ENCODE data around the gene NSUN3.
"Not testable (repeated sequence)": the region's sequence is repeated elsewhere in the genome, so short reads cannot be mapped to it uniquely, and the experiment has no call there.

Gene NSUN3

DNA sequence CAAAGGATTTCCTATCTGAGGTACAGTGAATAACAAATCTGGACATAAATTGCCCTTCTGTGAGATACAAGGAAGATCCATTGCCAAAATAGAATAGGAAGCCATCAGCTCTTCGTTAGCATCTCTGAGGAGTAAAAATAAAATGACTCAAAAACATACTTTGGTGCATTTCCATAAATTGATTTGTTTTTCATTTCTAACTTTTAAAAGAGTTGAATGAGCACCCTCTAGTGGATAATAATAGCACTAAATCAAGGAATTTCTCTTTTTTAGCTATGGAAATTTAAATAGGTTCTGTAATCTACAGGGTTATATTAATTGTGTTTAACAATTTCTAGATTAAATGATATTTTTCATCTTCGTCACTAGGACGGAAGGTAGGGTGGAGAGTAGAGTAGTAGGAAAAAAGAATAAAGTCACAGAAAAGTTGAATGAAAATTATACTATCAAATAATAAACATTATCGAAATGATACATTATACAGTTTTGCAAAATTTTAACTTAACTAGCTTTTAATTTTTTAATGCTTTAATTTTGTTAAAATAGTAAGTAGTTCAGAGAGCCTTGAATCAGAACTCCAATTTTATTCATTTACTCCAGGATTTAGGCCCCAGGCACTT, 6.4 kb downstream of the NSUN3 start:
- no peak for DNase-seq (ENCODE audit: low spot score)

DNA sequence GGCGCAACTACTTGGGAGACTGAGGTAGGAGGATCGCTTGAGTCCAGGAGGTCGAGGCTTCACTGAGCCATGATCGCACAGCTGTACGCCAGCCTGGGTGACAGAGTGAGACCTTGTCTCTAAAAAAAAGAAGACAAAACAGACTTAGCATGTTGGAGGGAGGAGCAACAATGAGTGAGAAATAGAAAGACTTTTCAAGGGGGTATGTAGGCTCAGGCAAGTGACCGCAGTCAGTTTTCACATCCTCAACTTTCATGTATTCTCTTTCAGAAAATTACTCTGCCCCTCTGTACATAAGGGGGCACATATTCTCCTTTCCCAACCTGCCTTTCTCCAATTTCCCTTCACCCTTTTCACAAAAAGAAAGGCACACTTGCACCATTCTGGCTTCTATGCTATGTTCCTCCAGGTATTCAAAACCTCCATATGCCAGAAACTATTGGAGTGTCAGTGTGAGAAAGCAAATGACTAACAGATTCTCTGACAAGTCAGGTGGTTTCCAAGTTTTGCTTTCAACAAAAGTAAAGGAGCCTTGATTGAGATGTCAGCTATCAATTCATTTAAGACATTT, 7.6 kb downstream of the NSUN3 start:
- no peak for DNase-seq (ENCODE audit: low spot score)

DNA sequence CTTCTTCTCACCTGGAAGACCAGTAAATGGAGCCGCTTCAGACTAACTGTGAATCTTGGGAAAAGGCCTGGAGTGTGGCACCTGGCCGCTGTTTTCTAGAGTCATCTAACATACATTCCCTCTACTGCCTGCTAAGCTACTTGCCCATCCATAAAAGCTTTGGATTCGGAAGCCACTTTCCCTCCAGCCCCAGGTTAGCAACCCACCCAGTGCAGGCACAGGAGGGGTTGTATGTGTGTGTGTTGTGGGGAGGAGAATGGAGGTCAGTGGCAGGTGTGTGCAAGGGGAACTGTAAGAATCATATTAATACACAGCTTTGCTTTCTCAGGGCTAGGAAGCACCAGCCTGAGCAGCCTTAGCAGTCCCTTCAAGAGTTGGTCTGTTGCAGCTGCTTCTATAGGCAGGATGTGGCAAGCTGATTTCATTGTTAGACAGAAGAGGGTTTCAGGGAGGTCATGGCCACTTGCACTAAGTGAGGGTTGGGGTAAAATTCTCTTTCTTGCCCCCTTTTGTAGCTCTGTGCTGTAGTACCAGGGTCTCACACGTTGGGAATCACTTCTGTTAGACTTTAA, 8.9 kb downstream of the NSUN3 start:
- no peak for DNase-seq (ENCODE audit: low spot score)

DNA sequence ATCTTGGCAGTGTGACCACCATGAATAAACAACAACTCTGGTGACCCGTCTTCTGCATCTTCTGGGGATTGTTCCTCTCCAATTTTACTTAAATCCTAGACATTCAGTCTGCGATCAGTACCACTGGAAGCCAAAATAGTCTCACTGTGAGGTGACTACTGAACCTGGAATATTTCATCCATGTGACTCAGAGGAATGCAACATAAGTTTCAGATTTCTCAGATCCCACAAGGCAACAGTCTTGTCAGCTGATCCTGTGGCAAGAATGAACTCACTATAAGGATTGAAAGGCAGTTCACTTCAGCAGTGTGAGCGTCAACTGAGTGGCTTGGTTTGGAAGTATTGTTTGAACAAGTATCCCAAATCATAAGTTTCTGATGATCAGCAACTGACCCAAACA, 13.2 kb downstream of the NSUN3 start:
- DNase-seq (ENCODE audit: low spot score), result no peak

DNA sequence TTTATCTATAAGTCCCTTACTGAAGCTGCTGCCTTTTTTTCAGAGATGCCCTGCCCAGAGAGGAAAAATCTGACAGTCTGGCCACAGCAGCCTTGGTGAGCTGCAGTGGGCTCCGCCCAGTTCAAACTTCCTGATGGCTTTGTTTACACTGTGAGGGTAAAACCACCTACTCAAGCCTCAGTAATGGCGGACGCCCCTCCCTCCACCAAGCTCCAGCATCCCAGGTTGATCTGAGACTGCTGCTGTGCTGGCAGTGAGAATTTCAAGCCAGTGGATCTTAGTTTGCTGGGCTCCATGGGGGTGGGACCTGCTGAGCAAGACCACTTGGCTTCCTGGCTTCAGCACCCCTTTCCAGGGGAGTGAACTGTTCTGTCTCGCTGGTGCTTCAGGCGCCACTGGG, 17.7 kb downstream of the NSUN3 start:
- not testable (repeated sequence) for DNase-seq (ENCODE audit: low spot score)

DNA sequence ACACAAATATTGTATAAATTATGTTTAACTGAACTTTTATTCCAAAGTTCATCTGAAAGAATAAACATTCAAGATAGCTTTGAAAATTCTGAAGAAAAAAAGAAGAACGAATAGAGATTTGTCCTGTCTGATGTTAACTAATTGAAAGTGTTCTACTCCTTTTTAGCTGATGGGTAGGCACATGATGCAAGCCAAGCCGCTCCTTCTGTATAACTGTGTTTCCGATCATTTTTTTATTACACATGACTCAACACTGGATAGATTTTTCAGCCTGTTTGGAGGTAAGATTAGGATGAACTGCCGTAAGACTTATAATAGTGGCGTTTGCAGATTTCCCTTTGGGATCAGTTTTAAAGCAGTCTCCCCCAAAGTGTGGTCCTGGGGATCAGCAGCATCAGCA, 19.0 kb downstream of the NSUN3 start:
- DNase-seq (ENCODE audit: low spot score), result no peak

DNA sequence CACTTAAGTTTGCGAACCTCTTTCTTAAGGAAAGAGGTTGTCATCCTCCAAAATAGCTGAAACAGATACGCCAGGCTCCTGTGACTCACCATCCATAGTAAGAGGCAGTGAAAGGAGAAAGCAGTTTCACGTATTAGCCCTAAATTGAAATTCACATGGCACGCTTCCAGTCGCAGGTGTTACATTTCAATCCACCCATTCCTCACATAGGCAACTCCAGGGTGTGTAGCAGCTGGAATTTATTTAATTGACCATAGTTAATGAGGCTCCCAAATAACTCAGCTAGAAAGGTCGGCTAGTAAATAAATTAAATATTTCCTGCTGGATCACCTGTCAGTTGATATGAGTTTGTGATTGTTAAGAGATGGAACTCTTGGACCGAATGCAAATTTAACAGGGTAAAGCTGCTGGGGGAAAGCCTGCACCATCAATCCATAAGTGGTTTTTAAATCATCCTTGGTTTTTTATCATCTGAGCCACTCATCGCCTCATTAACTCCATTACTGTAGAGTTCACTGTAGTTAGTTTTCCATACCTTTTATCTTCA, 19.6 kb downstream of the NSUN3 start:
- no peak for DNase-seq (ENCODE audit: low spot score)

DNA sequence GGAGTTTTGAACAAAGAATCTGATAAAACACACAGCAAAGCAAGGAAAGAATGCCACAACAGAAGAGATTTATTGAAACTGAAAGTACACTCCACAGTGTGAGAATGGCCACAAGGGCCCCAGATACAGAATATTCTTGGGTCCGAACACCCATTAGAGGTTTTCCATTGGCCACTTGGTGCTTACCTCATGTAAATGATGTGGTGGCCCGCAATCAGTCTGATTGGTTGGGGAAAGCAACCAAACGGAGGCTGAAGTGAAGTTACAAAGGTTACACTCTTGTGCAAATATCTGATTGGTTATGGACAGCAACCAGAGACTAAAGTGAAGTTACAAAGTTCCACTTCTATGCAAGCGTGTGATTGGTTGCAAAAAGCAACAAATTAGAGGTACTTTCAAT, 20.4 kb downstream of the NSUN3 start:
- no peak for DNase-seq (ENCODE audit: low spot score)

DNA sequence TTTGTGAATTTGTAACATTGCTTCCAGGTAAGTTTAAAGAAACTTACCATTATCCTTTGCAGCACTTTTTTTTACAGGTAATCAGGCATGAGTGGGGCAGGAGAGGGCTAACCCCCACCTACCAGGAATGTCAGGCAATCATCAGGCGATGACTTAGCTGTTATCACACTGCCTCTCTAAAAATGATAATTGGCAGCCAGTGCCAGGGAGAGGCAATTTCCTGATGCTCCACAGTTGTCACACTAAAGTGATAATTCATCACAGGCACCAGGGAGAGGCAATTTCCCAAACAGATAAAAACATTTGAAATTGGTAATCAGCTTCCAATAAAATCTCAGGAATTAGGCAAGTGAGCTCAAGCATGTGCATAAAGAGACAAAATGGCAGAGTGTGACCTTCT, 26.3 kb downstream of the NSUN3 start:
- no peak for DNase-seq (ENCODE audit: low spot score)

DNA sequence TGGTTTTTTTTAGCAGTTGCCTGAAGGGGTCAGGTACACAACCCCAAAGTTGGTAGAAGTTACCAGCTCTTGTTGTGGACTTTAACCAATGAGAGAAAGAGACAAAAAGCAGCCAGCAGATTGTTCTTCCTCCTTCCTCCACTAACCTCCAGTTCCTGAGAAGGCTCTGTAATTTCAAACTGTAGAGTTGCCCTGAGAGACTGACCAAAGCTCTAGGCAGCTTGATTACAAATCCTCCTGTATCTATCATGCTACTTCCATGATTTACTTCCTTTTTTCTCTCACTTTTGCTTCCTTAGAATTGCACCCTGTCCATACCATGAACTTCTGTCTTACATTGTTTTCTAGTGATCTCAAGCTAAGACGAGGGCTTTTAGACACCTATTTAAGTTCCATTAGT, 29.2 kb downstream of the NSUN3 start:
- no peak for DNase-seq (ENCODE audit: low spot score)

DNA sequence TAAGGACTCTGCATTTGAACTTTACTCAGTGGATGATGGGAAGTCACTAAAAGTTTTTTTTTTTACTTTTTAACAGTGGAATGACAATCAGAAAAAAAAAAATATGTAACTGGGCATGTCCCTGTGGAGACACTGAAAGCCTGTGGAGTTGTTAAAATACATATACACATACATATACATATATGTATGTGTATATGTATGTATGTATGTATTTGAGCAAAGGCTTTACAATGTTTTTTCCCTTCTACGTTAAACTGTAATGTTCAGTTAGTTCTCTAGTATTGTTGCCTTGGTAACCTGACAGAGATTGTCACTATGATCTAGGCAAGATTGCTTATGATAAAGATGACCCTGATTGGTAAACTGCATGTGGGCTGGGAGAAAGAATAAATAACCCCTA, 30.3 kb downstream of the NSUN3 start:
- DNase-seq (ENCODE audit: low spot score), result no peak

DNA sequence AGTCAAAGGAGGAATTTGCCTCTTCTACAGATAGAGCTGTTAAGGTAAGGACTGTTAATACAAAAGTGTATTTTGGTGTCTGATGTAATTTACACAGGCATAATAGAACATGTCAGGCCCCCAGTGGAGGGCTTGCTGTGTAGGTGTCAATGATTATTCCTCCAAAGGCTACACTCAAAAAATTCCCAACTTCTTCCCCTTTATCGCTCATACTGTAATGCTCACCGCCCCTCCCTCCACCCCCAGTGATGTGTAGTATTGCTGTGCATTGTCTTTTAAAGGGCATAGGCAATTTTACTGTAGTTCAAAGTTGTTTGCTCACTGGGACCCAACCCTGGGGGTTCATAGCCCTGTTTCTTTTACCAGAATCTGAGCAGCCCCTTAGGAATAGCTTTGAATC, 32.2 kb downstream of the NSUN3 start:
- no peak for DNase-seq (ENCODE audit: low spot score)

DNA sequence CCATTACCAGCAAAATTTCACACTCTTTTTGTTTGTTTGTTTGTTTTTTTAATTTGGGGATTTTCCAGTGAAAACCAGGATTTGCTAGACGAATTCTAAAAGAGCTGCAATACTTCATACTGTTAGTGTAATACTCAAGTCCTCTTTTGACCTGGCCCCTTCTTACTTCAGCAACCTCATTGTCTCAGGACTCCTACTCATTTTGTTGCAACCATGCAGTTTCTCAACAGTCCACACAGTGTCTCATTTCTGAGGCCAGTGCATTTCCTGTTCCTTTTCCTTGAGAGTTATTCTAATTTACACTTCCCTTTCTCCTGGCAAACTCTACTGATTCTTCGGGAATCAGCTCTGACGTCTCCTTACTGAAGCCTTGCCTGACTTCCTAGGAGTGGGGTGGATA, 35.6 kb downstream of the NSUN3 start:
- DNase-seq (ENCODE audit: low spot score), result no peak

DNA sequence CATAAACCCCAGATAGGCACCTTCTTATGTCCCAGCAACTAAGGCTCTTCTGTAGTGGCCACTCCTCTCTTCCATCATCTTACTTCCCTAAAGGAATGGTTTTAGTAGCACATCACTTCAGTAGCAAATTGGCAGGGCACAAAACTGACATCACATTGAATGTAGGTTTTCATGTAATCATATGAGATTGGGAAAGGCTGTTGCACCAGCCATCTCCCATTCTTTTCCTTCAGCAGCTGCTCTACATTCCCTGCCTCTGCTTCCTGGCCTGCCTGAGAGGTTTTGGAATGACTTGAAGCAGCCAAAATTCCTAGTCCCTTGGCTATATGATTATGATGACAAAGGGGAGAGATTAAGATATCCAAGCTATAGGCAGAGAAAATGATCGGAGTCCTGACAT, 36.5 kb downstream of the NSUN3 start:
- DNase-seq (ENCODE audit: low spot score), result no peak

DNA sequence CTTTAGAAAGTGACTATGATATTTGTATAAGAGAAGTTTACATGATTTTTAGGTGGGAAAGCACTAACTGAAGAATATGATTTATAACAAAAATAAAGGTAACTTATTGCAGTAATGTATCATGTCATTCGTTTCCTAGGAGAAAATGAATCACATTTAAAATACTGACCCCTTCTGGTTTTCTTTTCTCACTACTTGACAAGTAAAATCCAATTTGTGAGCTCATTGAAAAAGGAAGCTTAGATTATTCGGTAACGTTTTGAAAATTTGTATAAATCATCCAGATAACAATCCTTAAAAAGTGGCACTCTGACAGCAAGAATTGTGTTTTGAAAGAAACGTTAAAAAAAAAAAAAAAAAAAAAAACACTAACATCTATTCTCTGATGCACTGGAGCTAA, 39.0 kb downstream of the NSUN3 start:
- DNase-seq (ENCODE audit: low spot score), result no peak

DNA sequence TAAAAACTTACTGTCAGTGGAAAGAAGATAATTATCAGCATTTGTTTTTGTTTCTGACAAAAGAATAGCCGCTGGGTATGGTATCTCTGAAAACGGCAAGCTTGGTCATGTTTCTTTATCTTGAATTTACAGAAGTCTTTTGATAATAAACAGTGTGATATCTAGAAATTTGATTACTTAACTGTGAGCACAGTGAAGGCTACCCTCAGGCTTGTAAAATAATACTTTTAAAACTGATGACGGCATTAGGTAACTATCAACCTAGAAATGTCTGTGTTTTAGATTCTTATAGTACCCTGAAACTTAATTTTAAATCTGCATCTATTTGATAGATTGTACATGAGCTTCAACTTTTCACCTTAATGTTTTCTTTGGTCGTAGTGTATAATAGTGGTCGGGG, 43.4 kb downstream of the NSUN3 start:
- no peak for DNase-seq (ENCODE audit: low spot score)

DNA sequence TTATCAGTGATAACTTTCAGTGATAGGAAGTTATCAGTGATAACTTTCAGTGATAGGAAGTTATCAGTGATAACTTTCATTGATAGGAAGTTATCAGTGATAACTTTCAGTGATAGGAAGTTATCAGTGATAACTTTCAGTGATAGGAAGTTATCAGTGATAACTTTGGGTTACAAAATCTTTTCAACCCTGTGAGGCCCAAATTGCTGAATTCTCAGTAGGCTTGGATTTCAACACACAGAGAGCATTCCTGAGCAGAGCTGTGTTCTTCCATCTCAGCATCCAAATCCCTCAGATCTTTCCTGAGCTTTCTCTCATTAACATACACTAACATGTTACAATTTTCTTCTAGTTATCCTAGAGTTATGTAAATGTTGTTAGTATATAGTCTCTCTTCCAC, 47.4 kb downstream of the NSUN3 start:
- not testable (repeated sequence) for DNase-seq (ENCODE audit: low spot score)

DNA sequence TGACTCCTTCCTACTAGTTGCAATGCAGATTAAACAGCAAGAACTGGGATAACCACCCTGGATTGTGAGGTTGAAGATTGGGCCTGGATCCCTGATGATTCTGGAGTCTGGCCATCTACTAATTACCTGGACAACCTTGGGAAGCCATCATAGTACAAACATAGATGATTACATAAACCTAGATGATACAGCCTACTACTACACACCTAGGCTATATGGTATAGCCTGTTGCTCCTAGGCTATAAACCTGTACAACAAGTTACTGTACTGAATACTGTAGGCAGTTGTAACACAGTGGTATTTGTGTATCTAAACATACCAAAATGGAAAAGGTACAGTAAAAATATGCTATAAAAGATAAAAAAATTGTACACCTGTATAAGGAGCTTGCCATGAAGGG, 48.0 kb downstream of the NSUN3 start:
- DNase-seq (ENCODE audit: low spot score), result no peak

DNA sequence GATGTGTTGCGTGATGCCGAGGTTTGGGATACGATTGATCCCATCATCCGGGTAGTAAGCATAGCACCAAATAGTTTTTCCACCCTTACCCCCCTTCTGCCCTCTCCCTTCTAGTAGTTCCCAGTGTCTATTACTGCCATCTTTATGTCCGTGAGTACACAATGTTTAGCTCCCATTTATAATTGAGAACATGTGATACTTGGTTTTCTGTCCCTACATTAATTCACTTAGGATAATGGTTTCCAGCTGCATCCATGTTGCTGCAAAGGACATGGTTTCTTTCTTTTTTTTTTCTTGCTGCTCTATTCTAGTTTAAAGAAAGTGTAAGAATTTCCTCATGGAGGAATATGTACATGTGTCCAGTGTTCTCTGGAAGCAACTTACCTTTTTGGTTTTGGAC, 51.8 kb downstream of the NSUN3 start:
- DNase-seq (ENCODE audit: low spot score), result no peak

DNA sequence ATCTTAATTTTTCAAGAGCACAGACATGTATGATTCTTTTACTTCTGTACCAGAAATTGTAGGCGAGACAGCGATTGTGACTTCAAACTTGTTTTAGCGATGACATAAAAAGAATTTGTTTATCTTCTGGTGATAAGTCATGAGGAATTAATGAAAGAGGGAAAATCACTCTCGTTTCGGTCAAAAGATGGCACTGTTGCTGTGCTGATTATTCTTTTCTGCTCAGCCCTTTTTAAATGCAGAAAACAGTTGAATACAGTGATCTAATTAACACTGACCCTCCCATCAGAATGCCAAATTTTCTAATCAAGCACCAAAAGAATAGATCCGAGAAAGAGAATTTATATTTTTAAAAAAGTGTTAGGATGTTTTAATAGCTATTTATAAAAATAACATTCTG, 52.6 kb downstream of the NSUN3 start:
- DNase-seq (ENCODE audit: low spot score), result peak; percentile 25

DNA sequence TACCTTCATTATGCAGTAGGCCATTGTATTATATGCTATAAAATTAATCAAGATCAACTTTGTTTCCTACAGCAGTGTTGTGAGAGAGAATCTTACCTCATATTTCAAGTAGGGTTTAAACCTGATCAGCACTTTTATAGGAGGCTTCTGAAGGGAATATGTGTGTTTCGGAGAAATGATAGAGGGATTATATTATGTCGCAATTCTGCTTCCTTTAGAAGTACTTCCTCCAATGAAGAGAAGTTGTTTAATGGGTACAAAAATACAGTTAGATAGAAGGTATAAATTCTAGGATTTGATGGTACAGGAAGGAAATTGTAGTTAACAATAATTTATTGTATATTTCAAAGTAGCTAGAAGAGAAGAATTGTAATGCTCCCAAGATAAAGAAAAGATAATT, 54.9 kb downstream of the NSUN3 start:
- DNase-seq (ENCODE audit: low spot score), result no peak

DNA sequence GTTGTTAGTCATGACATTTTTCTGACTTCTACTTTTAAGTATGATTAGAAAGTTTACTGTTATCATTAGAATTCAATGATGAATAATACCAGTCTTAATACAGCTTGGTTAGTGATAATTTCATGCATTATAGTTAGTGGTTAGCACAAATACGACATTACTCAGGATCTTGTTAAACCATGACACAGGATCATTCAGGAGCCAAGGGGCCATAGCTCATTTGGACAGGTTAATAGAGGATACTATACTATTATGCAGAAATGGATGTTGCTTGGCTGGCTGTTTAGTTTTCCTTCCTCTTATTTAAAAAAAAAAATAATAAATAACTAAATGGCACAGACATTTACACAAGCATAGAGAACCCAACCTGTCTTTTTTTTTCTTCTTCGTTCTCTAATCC, 55.5 kb downstream of the NSUN3 start:
- no peak for DNase-seq (ENCODE audit: low spot score)

DNA sequence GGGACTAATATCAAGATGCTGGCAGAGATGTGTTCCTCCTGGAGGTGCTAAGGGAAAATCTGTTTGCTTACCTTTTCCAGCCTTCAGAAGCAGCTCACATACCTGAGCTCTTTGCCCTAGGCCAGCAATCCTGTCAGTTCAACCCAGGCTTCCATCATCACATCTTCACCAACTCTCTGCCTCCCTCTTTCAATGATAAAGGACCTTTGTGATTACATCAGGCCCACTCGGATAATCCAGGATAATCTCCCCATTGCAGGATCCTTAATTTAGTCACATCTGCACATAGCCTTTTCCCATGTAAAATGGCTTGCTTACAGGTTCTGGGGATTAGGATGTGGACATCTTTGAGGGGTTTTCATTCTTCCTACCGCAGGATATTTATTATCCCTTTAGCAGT, 58.3 kb downstream of the NSUN3 start:
- no peak for DNase-seq (ENCODE audit: low spot score)

DNA sequence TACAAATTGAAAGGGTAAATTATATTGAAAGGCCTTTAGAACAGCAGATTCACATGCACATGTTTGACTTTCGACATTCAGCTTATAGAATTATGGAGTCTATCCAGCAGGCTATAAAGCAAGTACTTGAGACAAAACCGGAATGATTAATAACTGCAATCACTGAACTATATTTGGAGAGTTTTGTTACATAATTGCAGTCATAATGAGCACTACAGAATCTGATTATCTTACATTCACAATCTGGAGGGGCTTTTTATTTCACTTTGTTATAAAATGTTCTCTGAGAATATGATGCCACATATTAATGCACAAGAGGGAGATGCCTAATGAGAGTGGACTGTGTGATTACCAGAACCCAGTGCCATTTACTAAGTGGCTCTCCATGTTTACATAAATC, 64.3 kb downstream of the NSUN3 start:
- no peak for DNase-seq (ENCODE audit: low spot score)
